GM18517 (cell line): Measurements from ENCODE around the gene PHACTR4.
"Not testable (repeated sequence)": the region's sequence is repeated elsewhere in the genome, so short reads cannot be mapped to it uniquely, and the experiment has no call there.

Experiments used
- ATAC-seq: cut with Tn5 transposase; IDR thresholded peaks from one replicate; pipeline ENCODE4 v1.9.1; 2021; ENCODE audit warnings: mild to moderate bottlenecking, moderate library complexity; ENCODE audit not compliant: unreplicated experiment

PHACTR4 gene

DNA sequence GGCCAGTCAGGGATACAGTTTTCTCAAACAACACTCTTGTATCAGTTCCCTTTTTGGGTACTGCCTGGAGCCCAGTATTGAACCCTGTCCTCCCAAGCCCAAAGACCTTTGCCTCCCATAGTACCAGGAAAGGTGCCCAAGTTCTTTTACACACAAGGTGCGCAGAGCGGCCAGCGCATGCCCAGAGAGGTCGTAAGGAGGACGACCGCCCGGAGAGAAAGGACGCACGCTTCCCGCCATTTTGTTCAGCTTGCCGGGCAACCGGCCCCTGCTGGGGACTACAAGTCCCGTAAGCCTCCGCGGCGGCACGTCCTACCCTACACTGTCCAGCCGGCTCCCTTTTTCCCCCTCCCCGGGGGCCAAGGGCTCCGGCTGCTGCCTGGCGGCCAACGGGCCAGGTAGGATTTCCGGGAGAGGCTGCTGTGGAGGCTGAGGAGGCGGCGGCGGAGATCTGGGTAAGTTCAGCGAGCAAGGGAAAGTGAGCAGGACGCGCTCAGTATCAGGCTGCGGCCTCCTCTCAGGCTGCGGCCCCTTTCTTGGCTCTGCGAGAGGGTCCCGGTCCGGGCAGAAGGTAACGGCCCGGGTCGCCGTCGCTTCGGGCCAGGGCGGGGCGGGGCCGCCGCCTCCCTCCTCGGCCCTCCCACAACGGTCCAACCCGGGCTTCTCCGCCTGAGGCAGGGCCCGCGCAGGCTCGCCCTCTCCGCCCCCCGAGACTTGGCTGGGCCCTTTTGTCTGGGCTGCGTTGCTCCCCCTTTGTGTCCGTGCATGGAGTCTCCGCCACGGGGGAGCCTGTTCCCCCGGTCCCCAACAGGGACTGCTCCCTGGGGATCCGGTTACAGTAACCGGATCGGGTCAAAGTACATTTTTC, at the start of gene PHACTR4:
TSS of gene PHACTR4 (plus strand) at position 370 of the 868 bp plus-strand sequence. CDS start 37,708 bp downstream, outside the sequence.
- ATAC-seq, result peak; percentile 75

DNA sequence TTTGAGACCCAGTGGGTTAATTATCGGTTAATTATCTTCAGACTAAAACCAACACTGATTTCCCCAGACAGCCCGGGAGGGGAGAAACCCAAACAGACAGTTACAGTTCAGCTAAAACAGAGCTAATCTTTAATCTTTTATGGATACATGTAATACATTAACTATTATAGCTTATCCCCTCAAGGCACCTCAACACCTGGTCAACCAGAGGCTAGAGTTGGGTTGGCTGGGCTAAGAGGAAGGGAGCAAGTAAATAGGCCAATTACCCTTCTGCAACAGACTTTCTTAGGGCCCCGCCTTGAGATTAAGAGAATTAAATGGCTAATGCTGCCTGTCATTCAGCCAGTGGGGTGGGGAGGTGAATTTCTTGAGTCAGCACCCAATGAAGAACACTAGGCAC, 47.3 kb upstream of the PHACTR4 start:
- no peak for ATAC-seq

GRCh38 chr1:28323720-28324119, 45.8 kb upstream of the PHACTR4 start:
- no peak for ATAC-seq

GRCh38 chr1:28326515-28326914, 43.0 kb upstream of the PHACTR4 start:
- ATAC-seq, result no peak

- ATAC-seq, result no peak
These were observed 42.6 kb upstream of the PHACTR4 start for GRCh38 chr1:28326984-28327383.

GRCh38 chr1:28327431-28327830, 42.1 kb upstream of the PHACTR4 start:
- not testable (repeated sequence) for ATAC-seq

DNA sequence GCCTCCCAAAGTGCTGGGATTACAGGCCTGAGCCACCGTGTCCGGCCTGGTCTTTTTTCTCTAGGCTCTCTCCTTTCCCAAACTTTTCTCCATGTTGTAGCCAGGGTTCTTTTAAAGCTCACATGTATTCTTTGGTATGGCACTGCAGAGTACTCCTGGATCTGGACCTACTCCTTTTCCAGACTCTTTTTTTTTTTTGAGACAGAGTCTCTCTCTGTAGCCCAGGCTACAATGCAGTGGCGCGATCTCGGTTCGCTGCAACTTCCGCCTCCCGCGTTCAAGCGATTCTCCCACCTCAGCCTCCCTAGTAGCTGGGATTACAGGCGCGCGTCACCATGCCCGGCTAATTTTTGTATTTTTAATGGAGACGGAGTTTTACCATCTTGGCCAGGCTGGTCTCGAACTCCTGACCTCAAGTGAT, 41.3 kb upstream of the PHACTR4 start:
- no peak for ATAC-seq

DNA sequence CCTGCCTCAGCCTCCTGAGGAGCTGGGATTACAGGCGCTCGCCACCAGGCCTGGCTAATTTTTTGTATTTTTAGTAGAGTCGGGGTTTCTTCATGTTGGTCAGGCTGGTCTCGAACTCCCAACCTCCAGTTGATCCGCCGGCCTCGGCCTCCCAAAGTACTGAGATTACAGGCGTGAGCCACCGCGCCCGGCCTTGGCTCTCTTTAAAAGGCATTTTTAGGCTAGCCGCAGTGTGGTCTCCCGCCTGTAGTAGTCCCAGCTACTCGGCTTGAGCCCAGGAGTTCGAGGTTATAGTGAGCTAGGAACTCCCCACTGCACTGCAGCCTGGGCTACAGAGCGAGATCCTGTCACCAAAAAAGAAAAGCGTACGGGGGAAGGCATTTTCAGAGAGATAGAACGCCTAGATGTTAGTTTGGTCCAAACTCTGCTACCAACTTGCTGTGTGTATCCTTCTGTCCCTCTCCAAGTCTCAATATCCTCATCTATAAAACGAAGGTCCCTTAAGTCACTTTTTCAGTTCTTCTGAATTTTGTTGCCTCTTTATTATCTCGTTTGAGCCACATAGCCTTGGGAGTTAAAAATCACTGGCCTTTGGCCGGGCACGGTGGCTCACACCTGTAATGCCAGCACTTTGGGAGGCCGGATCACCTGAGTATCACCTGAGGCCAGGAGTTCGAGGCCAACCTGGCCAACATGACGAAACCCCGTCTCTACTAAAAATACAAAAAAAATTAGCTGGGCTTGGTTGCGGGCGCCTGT, 40.0 kb upstream of the PHACTR4 start:
- no peak for ATAC-seq

- ATAC-seq, result no peak
These were observed 30.6 kb upstream of the PHACTR4 start for GRCh38 chr1:28338897-28339296.

GRCh38 chr1:28339551-28339950, 30.0 kb upstream of the PHACTR4 start:
- no peak for ATAC-seq

DNA sequence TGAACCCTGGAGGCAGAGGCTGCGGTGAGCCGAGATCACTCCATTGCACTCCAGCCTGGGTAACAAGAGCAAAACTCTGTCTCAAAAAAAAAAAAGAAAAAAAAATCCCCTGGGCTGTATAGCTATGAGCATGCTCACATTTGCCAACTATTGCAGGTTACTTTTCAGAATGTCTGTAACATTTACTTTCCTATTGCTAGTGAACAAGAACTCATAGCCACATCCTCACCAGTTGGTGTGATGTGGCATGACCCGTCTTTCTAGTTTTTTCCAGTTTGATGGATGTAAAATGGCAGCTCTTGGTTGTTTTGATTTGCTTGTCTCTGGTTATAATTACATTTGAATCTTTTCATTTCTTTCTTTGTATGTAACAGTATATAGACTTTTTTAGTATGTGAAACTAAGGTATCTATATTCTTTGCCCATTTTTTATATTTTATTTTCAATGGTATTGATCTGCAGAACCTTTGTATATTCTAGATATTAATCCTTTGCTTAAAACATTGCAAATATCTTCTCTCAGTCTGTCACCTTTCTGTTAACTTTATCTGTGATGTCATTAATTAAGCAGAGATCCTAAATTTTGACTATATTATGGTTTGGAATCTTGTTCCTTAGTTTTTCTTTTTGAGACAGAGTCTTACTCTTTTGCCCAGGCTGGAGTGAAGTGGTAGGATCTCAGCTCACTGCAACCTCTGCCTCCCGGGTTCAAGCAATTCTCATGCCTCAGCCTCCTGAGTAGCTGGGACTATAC, 29.1 kb upstream of the PHACTR4 start:
- no peak for ATAC-seq

- no peak for ATAC-seq
These were observed 27.9 kb upstream of the PHACTR4 start for GRCh38 chr1:28341591-28341990.

DNA sequence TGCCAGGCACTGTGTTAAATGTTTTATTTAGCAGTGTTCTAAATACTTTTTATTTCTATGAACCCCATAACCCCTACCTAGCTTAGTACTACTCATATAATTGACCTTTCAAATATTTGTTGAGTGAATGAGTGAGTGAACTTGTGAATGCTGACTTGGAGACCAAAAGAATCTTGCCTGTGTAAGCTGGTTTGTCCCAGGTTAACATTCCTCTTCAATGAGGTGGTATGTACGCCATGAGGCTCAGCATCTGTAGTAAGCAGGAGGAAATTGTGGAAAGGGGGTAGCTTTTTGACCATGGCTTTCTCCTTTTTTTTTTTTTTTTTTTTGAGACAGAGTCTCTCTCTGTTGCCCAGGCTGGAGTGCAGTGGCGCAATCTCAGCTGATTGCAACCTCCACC, 26.1 kb upstream of the PHACTR4 start:
- ATAC-seq, result no peak

GRCh38 chr1:28353248-28353810, 16.2 kb upstream of the PHACTR4 start:
- not testable (repeated sequence) for ATAC-seq

GRCh38 chr1:28354121-28354520, 15.4 kb upstream of the PHACTR4 start:
- no peak for ATAC-seq

GRCh38 chr1:28358716-28359115, 10.8 kb upstream of the PHACTR4 start:
- no peak for ATAC-seq

GRCh38 chr1:28359592-28360239, 9.8 kb upstream of the PHACTR4 start:
- ATAC-seq, result no peak

DNA sequence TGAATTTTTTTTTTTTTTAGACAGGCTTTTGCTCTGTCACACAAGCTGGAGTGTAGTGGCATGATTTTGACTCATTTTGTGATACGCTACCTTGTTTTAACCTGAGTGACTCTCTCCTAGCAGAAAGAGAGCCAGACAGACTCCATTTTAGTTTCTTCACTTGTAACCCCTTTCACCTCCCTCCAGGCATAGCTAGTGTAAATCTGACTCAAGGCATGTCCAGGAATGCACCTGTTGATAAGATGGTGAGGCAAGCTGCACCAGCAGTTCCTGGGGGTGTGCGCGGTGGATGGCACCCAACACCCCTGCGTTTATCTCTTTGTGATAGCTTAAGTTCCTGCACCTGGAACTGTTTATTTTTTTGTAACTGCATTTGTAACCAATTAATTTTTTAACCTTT, 4.7 kb upstream of the PHACTR4 start:
- ATAC-seq, result no peak

GRCh38 chr1:28365864-28366263, 3.7 kb upstream of the PHACTR4 start:
- no peak for ATAC-seq

GRCh38 chr1:28368608-28369007, 932 bp upstream of the PHACTR4 start:
- ATAC-seq, result not testable (repeated sequence)
